HCEC 1CT (cell line): ENCODE data around the gene RTF1.
"Not testable (repeated sequence)": the region's sequence is repeated elsewhere in the genome, so short reads cannot be mapped to it uniquely, and the experiment has no call there.

Source experiments
- DNase-seq: peaks from one replicate; pipeline ENCODE4 v3.0.0-alpha.2; 2017

The RTF1 gene

DNA sequence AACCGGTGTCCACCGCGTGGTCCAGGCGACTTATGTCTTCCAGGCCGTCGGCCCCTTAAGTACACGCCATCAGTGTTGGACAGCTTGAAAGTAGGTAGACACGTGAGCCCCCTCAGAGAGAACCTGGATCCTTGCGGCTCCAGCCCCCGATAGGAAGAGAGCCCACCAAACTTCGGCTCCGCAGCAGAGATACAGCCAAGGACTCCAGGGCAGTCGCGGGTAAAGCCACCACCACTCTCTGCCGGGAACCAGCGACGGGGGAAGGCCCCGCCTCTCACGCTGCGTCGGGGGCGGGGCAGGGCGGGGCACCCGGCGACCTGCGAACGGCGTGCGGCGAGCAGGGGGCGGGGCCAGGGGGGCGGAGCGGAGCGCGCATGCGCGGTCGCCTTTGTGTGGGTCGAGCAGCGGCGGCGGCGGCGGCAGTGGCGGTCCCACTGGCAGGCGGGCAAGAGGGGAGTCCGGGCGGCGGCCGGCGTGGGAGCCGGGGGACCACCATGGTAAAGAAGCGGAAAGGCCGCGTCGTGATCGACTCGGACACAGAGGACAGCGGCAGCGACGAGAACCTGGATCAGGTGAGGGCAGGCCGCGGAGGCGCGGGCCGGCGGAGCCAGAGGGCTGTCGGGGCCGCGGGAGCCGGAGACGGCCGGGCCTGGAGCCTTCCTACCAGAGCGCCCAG lies at the start of gene RTF1:
RTF1 (plus strand) TSS at position 354 of the 676 bp plus-strand sequence; CDS start at position 375, 21 bp downstream.
- peak; percentile 83 for DNase-seq

DNA sequence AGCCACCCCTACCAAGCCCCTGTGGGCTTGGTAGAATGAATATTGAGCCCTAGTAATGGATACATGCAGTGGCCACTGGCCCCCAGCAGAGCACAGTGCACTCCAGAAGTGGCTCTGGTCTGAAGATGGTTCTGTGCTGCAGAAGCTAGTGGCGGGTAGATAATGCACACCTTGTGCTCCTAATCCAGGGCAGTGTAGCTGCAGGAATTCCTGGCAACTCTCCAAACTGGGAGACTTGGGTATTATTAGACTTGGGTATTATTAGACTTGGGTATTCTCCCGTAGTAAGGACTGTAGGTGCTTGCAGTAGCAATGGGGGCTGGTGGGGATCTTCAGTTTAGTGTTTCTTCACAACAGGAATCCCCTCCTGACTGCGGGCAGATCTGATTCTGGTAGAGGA lies 49.5 kb upstream of the RTF1 start:
- DNase-seq: no peak

DNA sequence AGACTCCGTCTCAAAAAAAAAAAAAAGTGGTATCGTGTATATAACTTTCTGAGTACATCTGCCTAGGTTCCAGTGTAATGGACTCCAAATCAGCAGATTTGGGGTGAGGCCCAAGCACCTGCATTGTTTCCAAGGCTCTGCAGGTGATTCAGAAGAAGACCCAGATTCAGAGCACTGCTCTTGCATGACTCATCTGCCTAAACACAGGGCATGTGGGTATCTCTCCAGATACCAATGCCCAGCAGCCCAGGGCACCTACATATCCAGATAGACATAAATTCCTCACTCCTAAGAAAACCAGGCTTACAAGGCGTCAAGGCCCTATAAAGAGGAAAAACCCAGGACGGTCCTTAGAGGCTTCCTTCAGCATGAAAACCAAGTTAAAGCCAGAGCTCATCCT lies 38.9 kb upstream of the RTF1 start:
- DNase-seq: no peak

DNA sequence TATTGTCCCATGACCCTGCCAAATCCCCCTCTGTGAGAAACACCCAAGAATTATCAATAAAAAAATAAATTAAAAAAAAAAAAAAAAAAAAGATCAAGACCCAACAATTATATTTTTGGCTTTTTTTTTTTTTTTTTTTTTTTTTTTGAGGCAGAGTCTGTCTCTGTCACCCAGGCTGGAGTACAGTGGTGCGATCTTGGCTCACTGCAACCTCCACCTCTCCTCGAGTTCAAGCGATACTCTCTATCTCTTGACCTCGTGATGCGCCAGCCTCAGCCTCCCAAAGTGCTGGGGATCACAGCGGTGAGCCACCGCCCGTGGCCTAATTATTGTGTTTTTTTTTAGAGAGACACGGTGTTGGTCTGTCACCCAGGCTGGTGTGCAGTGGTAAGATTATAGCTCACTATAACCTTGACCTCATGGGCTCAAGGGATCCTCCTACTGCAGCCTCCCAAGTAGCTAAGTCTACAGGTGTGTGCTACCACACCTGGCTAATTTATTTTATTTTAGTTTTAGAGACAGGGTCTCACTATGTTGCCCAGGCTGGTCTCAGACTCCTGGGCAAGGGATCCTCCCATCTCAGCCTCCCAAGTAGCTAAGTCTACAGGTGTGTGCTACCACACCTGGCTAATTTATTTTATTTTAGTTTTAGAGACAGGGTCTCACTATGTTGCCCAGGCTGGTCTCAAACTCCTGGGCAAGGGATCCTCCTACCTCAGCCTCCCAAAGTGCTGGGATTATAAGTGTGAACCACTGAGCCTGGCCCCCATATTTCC lies 32.7 kb upstream of the RTF1 start:
- not testable (repeated sequence) for DNase-seq

DNA sequence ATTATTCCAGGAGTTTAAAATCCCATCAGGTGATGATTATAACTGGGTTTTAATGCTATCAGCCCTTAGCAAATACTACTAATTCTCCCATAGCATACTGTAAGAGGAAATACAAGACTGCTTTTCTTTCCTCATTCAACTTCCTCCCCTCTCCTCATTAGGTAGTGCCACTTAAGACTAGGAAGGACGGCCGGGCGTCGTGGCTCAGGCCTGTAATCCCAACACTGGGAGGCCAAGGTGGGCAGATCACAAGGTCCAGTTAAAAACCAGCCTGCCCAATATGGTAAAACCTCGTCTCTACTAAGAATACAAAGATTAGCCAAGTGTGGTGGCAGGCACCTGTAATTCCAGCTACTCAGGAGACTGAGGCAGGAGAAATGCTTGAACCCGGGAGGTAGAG lies 29.2 kb upstream of the RTF1 start:
- DNase-seq: no peak

DNA sequence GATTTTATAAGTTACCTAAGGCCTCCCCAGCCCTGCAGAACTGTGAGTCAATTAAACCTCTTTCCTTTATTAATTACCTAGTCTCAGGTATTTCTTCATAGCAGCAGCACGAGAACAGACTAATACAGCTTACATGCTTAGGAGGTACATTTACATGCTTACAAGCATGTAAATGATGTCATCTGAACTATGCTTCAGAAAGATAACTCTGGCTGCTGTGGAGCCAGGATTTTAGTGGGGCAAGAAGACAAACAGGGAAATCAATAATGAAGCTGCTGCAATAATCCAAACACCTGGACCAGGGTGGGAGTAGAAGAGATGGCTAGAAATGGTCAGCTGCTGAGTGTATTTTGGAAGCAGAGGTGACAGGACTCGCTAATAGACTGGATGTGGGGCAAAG lies 24.2 kb upstream of the RTF1 start:
- no peak for DNase-seq

DNA sequence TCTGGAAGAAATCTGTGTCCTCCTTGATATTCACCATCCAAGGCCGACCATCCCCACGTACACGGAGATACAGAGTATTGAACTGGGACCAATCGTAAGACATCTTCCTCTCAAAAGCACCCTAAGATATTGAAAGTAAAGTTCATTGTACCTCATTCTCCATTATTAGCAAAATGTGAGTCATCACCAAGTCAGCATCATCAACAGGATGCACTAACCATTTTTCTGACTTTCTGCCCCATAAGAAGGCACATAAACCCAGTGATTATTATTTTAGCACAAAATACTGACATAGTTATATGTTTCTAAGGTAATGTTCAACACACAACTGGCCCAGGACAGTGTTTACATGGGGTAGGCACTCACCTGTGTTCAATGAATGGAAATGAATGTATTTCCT lies 22.0 kb upstream of the RTF1 start:
- peak; percentile 46 for DNase-seq

DNA sequence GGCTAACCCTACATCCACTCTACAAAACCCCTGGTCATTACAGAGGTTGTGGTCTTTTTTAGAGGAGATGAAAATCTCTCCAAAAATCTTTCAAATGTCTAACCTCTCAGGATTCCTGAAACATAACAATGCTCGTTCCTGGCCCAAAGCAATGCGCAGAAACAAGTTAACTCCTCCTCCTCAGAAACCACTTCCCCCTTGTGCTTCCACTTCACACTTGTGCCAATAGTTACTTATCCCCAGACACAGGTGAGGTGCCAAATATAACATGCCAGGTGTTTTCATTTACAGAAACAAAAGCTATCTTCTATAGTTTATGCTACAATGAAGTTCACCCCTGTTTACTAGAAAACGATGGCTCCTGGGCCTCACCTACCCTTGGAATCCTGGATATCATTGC lies 20.8 kb upstream of the RTF1 start:
- DNase-seq: no peak

DNA sequence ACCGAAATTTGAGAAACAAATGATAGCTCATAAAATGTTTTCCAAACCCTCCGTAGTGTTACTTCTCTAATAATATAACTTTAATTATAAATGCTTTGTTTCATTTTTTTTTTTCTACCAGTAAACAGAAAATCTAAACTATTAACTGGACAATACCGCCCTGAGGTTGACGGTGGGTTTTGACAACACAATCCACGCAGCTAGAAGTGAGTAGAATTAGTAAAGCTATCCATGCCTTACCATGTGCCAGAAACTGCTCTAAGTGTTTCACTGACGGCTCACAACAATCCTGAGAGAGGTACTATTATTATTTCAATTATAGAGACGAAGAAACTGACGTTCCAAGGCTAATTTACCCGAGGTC lies 15.0 kb upstream of the RTF1 start:
- DNase-seq: no peak

DNA sequence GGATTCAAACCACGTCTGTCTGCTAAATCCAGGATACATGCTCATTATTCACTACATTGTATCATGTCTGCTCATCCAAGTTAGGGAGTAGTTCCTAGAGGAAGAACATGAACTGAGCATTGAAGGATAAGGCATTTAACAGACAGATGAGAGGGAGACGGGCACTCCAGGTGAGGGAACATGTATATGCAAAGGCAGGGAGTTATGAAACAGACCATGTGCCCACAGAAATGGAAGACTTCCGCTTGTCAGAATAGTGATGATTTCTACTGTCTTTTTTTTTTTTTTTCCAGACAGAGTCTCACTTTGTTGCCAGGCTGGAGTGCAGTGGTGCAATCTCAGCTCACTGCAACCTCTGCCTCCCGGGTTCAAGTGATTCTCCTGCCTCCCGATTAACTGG lies 9.6 kb upstream of the RTF1 start:
- no peak for DNase-seq

DNA sequence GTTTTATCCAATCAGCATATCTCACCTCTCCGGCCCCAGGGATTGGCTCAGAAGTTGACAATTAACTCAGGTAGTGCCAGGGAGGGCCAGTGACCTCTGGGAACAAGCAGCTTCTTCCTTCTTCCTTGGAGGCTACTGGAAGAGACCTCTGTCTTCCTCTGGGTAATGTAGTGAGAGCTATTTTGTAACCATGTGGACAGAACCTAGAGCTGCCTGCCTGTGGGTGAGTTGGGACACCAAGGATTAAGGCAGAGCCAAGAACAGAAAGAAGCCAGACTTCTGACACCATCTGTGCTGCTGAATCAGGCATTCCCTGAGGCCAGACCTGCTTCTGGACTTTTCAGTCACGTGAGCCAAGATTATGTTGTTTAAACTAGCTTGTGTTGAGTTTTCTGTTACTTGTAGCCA lies 8.7 kb upstream of the RTF1 start:
- DNase-seq: peak; percentile 15

DNA sequence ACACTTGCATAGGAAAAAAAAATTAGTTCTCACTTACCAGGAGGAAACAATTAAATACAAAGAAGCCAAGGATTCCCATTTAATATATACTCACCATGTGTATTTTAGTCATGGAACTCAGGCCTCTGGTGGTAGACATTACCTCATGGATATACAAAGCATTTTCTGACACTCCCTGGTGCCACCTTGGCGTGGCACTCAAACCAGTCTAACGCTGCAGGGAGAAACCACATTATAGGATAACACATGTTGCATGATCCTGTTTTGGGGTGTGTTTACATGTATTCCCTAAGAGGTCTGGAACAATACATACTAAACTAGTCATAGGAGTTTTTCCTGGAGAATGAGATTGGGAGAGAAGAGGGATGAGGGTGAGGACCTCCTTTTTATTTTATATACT lies 5.9 kb upstream of the RTF1 start:
- DNase-seq: no peak

DNA sequence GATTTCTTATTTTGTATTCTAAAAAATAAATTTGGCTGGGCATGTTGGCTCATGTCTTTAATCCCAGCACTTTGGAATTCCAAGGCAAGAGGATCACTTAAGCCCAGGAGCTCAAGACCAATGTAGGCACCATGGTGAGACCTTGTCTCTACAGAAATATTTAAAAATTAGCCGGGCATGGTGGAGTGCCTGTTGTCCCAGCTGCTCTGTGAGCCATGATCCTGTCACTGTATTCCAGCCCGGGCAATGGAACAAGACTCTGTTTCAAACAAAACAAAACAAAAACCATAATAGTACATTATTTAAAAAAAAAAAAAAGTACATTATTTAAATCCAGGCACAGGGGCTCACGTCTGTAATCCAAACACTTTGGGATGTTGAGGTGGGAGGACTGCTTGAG lies 5.5 kb upstream of the RTF1 start:
- DNase-seq: no peak

DNA sequence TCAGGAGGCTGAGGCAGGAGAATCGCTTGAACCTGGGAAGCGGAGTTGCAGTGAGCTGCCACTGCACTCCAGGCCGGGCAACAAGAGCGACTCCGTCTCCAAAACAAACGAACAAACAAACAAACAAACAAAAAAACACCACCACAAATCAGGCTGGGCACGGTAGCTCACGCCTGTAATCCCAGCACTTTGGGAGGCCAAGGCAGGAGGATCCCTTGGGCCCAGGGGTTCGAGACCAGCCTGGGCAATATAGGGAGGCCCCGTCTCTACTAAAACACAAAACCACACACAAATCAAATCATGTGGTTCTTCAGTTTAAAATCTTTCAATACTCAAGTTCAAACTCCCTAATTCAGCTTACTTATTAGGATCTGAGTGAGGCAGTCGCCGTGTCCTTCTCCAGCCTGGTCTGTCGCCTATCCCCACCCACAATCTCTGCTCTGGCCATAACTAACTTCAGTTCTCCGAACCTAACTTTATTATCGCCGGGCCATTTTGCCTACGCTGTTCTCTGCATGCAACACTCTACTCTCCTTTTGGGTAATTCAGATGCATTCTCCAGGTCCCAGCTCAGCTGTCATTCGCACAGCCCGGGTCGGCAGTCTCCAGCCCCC lies 660 bp upstream of the RTF1 start:
- DNase-seq: no peak

DNA sequence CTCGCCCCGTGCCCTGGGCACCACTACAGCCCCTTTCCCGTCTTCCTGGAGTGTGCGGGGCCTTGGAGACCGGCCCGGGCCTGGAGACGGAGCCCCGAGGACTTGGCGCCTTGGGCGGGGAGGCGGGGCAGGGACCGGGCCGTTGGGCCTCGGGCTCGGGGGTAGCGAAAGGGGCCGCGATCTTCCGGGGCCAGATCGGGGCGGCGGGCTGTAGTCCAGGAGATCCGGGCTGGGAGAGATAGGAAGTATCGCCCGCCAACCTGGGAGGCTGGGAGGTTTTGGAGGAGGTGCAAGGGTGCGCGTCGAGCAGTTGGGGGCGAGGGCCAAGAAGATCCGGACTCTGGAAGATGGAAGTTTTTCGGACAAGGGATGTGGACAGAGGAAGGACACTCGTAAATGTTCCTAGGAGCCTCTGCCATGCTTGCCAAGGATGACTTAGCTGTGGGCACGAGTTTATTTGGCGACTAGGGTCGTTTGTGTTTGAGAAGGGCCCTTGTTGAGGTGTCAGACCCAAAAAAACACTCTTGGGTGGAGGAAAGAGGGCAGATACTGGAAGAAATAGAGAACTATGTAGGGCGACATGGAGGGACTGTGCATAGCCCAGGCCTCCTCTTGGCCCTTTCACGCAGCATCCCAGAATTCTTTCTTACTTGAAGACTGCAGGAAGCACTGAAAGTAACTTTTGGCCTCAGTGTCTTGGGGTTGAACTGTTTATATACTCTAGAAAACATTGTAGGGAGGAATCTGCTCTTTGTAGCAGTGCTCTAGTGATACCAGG lies 712 bp downstream of the RTF1 start:
- peak; percentile 36 for DNase-seq

DNA sequence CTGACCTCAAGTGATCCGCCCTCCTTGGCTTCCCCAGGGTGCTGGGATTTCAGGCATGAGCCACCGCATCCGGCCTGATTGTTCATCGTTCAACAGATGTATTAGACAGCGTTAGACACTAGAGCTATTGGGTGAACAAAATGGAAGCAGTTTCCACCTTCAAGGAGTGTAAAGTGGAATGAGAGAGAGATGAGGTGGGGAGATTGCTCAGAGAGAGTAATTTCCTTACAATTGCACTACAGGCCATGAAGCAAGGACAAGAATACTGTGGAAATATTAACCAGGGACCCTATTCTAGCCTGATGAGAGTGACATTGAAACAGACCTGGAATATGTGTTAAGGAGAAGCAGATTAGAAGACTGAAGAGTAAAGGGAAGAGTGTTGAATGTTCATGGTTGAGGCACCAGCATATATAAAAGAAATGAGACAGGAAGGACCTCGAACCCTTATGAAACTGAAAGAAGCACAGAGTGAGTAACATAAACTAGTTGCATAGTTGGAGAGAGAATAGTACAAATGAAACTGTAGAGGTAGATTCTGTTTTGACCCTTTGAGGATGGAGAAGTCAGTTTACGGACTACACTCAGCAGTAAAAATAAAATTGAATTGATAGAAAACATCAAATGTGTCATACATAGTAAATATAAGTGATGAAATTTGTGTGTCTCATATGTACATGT lies 7.2 kb downstream of the RTF1 start:
- DNase-seq: no peak

DNA sequence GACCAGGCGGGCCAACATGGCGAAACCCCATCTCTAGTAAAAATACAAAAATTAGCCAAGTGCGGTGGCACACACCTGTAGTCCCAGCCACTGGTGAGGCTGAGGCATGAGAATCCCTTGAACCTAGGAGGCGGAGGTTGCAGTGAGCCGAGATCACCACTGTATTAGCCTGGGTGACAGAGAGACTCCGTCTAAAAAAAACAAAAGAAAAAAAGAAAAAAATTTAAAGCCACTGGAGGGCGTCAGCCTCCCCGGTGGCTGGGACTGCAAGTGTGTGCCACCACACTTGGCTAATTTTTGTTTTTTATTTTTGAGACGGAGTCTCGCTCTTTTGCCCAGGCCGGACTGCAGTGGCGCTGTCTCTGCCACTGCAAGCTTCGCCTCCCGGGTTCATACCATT lies 7.9 kb downstream of the RTF1 start:
- DNase-seq: no peak

DNA sequence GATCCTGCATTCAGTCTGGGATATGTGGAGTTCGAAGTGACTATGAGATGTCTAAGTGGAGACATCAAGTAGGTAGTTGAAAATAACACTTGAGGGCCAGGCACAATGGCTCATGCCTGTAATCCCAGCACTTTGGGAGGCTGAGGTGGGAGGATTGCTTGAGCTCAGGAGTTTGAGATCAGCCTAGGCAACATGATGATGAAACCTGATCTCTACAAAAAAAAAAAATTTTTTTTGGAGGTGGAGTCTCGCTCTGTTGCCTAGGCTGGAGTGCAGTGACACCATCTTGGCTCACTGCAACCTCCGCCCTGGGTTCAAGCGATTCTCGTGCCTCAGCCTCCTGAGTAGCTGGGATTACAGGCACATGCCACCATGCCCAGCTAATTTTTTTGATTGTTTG lies 9.0 kb downstream of the RTF1 start:
- DNase-seq: not testable (repeated sequence)

DNA sequence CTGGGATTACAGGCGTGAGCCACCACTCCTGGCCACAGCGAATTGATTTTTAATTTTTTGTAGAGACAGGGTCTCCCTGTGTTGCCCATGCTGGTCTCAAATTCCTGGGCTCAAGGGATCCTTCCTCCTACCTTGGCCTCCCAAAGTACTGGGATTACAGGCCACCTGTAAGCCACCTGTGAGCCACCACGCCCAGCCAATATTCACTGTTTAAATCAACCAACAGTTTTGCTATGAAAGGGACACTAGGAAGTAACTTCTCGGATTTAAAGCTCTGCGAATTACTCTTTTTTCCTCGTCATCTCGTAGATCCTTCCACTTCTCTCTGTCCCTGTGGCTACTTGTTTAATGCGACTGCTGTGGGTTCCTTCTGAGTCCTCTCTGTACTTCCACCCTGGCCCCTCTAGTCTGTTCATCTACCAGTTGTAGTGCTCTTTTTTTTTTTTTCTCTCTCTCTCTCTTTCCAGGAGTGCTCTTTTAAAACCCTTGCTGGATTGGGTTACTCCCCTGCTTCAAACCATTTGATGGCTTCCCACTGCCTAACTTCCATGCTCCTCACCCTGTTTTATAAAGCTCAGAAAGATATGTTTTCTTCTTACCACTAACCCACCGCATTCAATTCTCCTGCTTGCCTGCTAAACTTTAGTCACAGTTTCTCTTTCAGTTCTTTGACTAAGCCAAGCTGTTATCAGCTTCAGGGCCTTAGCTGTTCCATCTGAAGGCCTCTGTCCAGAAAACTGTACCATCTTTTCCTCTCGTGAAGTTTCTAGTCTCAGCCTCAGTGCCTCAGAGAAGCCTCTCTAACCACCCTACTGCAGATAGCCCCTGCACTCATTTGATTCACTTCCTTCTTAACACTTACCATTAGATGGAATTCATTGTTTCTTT lies 12.4 kb downstream of the RTF1 start:
- no peak for DNase-seq

DNA sequence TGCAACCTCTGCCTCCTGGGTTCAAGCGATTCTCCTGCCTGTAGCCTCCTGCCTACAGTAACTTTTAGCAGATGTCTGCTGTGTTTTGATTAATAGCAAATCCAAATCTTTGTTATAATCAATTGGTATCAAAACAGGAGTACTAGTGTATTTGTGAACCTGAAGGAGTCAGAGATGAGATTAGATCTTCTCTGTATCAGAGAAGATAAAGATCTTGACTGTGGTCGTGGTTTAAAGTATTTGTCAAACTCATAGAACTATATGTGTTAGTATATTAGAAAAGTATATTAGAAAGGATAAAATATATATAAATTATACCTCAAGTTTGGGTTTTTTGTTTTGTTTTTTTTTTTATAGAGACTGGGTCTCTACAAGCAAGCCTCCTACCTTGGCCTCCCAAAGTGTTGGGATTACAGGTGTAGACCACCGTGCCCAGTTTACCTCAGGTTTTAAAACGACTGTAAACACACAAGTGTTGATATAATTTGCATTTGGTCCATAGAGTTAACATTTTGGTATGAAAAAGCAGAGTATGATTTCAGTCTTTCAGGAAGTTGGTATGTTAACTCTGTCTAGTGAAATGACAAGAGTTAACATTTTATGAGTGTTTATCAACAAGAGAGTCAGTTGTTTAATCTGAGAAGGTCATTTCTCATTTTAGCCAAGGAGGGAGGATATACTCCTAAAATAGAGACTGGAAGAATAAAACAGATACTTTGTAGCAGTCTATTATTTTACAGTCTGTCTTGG lies 18.3 kb downstream of the RTF1 start:
- no peak for DNase-seq

DNA sequence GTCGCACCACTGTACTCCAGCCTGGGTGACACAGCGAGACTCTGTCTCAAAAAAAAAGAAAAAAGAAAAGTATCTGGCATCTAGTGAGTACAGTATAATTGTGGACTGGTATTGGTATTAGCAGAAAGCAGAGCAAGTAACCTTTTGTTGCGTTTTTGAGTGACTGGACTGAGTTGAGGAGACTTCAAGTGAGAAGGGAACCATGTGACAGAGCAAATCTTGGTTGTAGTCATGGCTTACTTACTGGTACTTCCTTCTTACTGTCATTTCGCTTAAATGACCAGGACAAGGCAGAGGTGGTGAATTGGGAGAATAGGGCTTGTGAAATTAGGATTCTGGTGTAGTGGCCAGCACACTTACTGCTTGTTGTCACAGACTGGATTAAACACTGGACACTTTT lies 20.6 kb downstream of the RTF1 start:
- no peak for DNase-seq
